HepG2 (cell line): ENCODE results near the gene SYNJ2.

Source experiments
- JUND ChIP-seq: sonication (generic); formaldehyde crosslinking; IDR thresholded peaks from 2 replicates; pipeline ENCODE4 v1.8.0; 2022; ENCODE audit warnings: mild to moderate bottlenecking, missing genetic modification reagents
- NFIC ChIP-seq: IDR thresholded peaks from 2 replicates; pipeline ENCODE4 v1.6.1; 2012; ENCODE audit warnings: mild to moderate bottlenecking, low read length, inconsistent platforms
- POLR2A ChIP-seq, 2 experiments: IDR thresholded peaks; 2 replicates each; pipeline ENCODE4 v1.6.1; 2011; ENCODE audit warnings: low read depth in 2 of 2, low read length in 2 of 2, mild to moderate bottlenecking in 1 of 2, moderate library complexity in 1 of 2; ENCODE audit not compliant: insufficient read depth in 1 of 2
- TP53 ChIP-seq: sonication (generic); formaldehyde crosslinking; conservative IDR thresholded peaks from 2 replicates; pipeline ENCODE4 v1.4.0; 2020; ENCODE audit warnings: missing genetic modification reagents
- YY1 ChIP-seq: IDR thresholded peaks from 2 replicates; pipeline ENCODE4 v1.6.1; 2011; ENCODE audit warnings: low read length, low read depth, moderate library complexity, mild to moderate bottlenecking; ENCODE audit not compliant: insufficient read depth, insufficient replicate concordance
- ZC3H13 ChIP-seq: sonication (generic); formaldehyde crosslinking; IDR thresholded peaks from 2 replicates; pipeline ENCODE4 v1.8.1; 2023; ENCODE audit warnings: mild to moderate bottlenecking, missing genetic modification reagents, moderate library complexity
- ZEB1 ChIP-seq: IDR thresholded peaks from 2 replicates; pipeline ENCODE4 v1.6.1; 2012; ENCODE audit warnings: mild to moderate bottlenecking, low read depth, inconsistent platforms; ENCODE audit not compliant: insufficient replicate concordance
- ZNF138 ChIP-seq: sonication (generic); formaldehyde crosslinking; IDR thresholded peaks from 2 replicates; pipeline ENCODE4 v1.5.0; 2020; ENCODE audit warnings: mild to moderate bottlenecking, low read depth, missing genetic modification reagents
- ZNF296 ChIP-seq: sonication (generic); formaldehyde crosslinking; conservative IDR thresholded peaks from 2 replicates; pipeline ENCODE4 v1.5.0; 2020; ENCODE audit warnings: mild to moderate bottlenecking, missing genetic modification reagents
- ZNF331 ChIP-seq: sonication (generic); formaldehyde crosslinking; IDR thresholded peaks from 2 replicates; pipeline ENCODE4 v1.4.0; 2020; ENCODE audit warnings: missing genetic modification reagents
- ZNF564 ChIP-seq: sonication (generic); formaldehyde crosslinking; IDR thresholded peaks from 2 replicates; pipeline ENCODE4 v1.8.1; 2023; ENCODE audit warnings: mild to moderate bottlenecking, missing genetic modification reagents
- ZNF776 ChIP-seq: sonication (generic); formaldehyde crosslinking; IDR thresholded peaks from 2 replicates; pipeline ENCODE4 v1.4.0; 2020; ENCODE audit warnings: mild to moderate bottlenecking, missing genetic modification reagents
- ZZZ3 ChIP-seq: sonication (generic); formaldehyde crosslinking; IDR thresholded peaks from 2 replicates; pipeline ENCODE4 v1.4.0; 2020; ENCODE audit warnings: missing genetic modification reagents, mild to moderate bottlenecking, borderline replicate concordance

GRCh38 chr6:157996201-157996712 is 14.6 kb downstream of the SYNJ2 start:
- TF ChIP-seq TP53 (CRISPR knock-in tag): no peak
- TF ChIP-seq ZNF296 (CRISPR knock-in tag): no peak
- TF ChIP-seq ZNF331 (CRISPR knock-in tag): no peak
- TF ChIP-seq NFIC: no peak
- no peak for TF ChIP-seq ZNF138 (CRISPR knock-in tag)
- no peak for TF ChIP-seq ZNF564
- TF ChIP-seq YY1: no peak
- no peak for TF ChIP-seq POLR2A (IDR thresholded peaks at IDR 0.05; ENCODE audit: insufficient read depth in 1 of 2, low read depth in 2 of 2, low read length in 2 of 2)
- no peak for TF ChIP-seq ZEB1
- no peak for TF ChIP-seq JUND
- no peak for TF ChIP-seq ZC3H13 (CRISPR knock-in tag)
- no peak for TF ChIP-seq ZNF776 (CRISPR knock-in tag)
- no peak for TF ChIP-seq ZZZ3
